Suprapubic skin (tissue), 4 donors: ENCODE results near the gene AUTS2. TPM values are rescaled to one million over a fixed set of nuclear protein-coding genes. Genes with fewer than 3 reads are reported as not detected.

ENCODE experiments used
- DNase-seq, 2 donors: peaks; one replicate each; pipeline ENCODE4 v3.0.0-alpha.2; 2019; ENCODE audit warnings: low spot score in 2 of 2
- H3K27ac ChIP-seq: fragments of 200-600 bp; sonication (generic); one replicate; pipeline ENCODE4 v1.5.1; 2019
- H3K27me3 ChIP-seq: fragments of 200-600 bp; sonication (generic); one replicate; pipeline ENCODE4 v1.5.1; 2019
- H3K36me3 ChIP-seq: fragments of 200-600 bp; sonication (generic); one replicate; pipeline ENCODE4 v1.5.1; 2019
- H3K4me1 ChIP-seq: fragments of 200-600 bp; sonication (generic); one replicate; pipeline ENCODE4 v1.5.1; 2019
- H3K4me3 ChIP-seq: fragments of 200-600 bp; sonication (generic); one replicate; pipeline ENCODE4 v1.5.1; 2019; ENCODE audit warnings: mild to moderate bottlenecking
- H3K9me3 ChIP-seq: fragments of 200-600 bp; sonication (generic); one replicate; pipeline ENCODE4 v1.5.1; 2019
- EP300 ChIP-seq: sonication (generic); formaldehyde crosslinking; IDR thresholded peaks from one replicate; pipeline ENCODE4 v1.6.1; 2017; ENCODE audit warnings: antibody characterized with exemption
- POLR2A ChIP-seq, 2 donors: fragments of 450-650 bp; IDR thresholded peaks; one replicate each; pipeline ENCODE4 v1.6.1; 2017; ENCODE audit warnings: antibody characterized with exemption in 2 of 2, mild to moderate bottlenecking in 2 of 2, moderate library complexity in 2 of 2
- POLR2AphosphoS5 ChIP-seq, 3 donors: sonication (generic); formaldehyde crosslinking; IDR thresholded peaks; one replicate each; pipeline ENCODE4 v1.6.1; 2017; ENCODE audit warnings: antibody characterized with exemption in 3 of 3
- WGBS: methylation state at CpG from one replicate; pipeline ENCODE4 v1.1.5; 2018; 5-methylcytosine and 5-hydroxymethylcytosine counted together
- total RNA-seq, 4 donors: library from RNA; depleted of rRNA; stranded (reverse); fragments of >200 nt; gene quantifications; one replicate each; pipeline ENCODE4 v1.1.0, GENCODE V29; 2016
- TF ChIP-seq, protein P1 (sequence below), 2 donors: fragments of 200-600 bp in 1 of 2; fragments of 450-650 bp in 1 of 2; sonication (generic) in 1 of 2; IDR thresholded peaks; one replicate each; pipeline ENCODE4 v1.5.1; 2016 to 2019; ENCODE audit warnings: antibody characterized with exemption in 2 of 2, mild to moderate bottlenecking in 1 of 2, moderate library complexity in 1 of 2

AUTS2 gene
- total RNA-seq, 4 donors from 2014 or later, result 31.0 to 102 (median 56.4) TPM

- peaks cover 6% of the 10 kb centered on the region for H3K4me1 ChIP-seq
- no peaks in the 10 kb centered on the region for H3K27me3 ChIP-seq
- no peak for DNase-seq
- no peak overlapping the region for H3K27ac ChIP-seq
- WGBS, result 67% methylated on average over 6 of the region's 6 CpGs
- no peaks in the 10 kb centered on the region for H3K9me3 ChIP-seq
- no peaks in the 10 kb centered on the region for H3K36me3 ChIP-seq
- no peak for TF ChIP-seq EP300
- TF ChIP-seq POLR2AphosphoS5 (IDR thresholded peaks at IDR 0.05), result no peak
- TF ChIP-seq, protein P1, sequence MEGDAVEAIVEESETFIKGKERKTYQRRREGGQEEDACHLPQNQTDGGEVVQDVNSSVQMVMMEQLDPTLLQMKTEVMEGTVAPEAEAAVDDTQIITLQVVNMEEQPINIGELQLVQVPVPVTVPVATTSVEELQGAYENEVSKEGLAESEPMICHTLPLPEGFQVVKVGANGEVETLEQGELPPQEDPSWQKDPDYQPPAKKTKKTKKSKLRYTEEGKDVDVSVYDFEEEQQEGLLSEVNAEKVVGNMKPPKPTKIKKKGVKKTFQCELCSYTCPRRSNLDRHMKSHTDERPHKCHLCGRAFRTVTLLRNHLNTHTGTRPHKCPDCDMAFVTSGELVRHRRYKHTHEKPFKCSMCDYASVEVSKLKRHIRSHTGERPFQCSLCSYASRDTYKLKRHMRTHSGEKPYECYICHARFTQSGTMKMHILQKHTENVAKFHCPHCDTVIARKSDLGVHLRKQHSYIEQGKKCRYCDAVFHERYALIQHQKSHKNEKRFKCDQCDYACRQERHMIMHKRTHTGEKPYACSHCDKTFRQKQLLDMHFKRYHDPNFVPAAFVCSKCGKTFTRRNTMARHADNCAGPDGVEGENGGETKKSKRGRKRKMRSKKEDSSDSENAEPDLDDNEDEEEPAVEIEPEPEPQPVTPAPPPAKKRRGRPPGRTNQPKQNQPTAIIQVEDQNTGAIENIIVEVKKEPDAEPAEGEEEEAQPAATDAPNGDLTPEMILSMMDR (IDR thresholded peaks at IDR 0.05), result no peak
- TF ChIP-seq POLR2A (IDR thresholded peaks at IDR 0.05), result no peak
- H3K4me3 ChIP-seq, result no peak overlapping the region
These were observed 291.2 kb downstream of the AUTS2 start for GRCh38 chr7:69889338-69889975.

DNA sequence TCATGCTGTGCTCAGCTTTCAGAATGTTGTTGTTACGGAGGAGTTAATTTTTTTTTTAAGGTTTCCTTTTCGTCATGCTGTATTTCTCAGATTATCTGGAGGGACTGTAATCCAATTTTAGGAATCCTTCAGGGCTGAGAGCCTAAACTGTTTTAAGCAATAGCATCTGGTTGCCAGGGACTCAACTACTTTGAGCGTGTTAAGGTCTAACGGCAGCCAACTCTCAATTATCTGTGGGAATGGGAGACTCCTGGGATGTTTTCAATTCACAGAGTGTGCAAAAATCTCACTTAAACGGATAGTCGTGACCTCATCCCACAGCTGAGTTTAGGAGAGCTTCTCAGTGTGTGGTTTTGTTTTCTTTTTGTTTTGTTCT lies 291.7 kb downstream of the AUTS2 start:
- no peaks in the 10 kb centered on the region for H3K9me3 ChIP-seq
- no peaks in the 10 kb centered on the region for H3K36me3 ChIP-seq
- whole genome bisulfite sequencing, result 71% methylated on average over 6 of the region's 6 CpGs
- no peaks in the 10 kb centered on the region for H3K27me3 ChIP-seq
- peaks cover 6% of the 10 kb centered on the region for H3K4me1 ChIP-seq
- H3K4me3 ChIP-seq, result no peak overlapping the region
- no peak overlapping the region for H3K27ac ChIP-seq
- TF ChIP-seq POLR2AphosphoS5 (IDR thresholded peaks at IDR 0.05) (no peak), EP300 (no peak), POLR2A (IDR thresholded peaks at IDR 0.05) (no peak)
- TF ChIP-seq, protein P1 (IDR thresholded peaks at IDR 0.05), result no peak
- no peak for DNase-seq

DNA sequence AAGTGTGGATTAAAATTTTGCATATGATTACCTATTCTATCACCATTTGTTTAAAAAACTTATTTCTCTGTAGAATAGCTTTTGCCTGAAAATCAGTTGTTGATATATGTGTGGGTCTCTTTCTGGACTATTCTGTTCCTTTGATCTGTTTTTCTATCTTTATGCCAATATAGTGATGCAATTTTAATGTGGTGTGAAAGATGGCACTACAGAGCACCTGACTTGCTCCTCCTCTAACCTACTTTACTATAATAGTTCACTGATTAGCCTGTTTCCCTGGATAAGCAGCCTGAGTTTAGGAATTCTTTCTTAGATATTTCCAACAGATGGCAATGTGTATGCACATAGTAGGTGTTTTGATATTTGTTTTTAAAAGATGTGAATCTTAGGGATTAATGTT lies 294.5 kb downstream of the AUTS2 start:
- Histone ChIP-seq H3K4me1 (no peaks in the 10 kb centered on the region), H3K27ac (no peak overlapping the region), H3K27me3 (no peaks in the 10 kb centered on the region), H3K4me3 (no peak overlapping the region), H3K9me3 (no peaks in the 10 kb centered on the region), H3K36me3 (no peaks in the 10 kb centered on the region)
- no peak for DNase-seq
- TF ChIP-seq EP300 (no peak), POLR2A (IDR thresholded peaks at IDR 0.05) (no peak), POLR2AphosphoS5 (IDR thresholded peaks at IDR 0.05) (no peak)
- TF ChIP-seq, protein P1 (IDR thresholded peaks at IDR 0.05), result no peak

DNA sequence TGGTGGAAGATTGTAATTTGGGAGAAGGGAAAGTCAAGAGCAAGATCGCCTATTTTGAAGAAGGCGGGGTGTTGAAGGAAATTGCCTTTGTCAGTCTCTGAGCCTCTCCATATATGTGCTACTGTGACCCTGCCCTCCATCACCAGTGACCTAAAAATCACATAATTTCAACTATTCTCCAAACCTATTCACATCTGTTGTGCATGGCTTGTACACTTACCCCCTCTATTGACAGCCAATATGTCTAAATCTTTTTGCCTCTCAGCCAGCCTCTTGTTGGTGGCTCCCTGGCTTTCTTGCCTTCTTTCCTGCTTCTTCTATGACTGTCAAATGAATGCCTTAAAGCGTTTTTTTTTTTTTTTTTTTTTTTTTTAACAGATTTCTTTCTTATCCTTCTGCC lies 295.6 kb downstream of the AUTS2 start:
- TF ChIP-seq, protein P1 (IDR thresholded peaks at IDR 0.05), result no peak
- TF ChIP-seq EP300 (no peak), POLR2AphosphoS5 (IDR thresholded peaks at IDR 0.05) (no peak), POLR2A (IDR thresholded peaks at IDR 0.05) (no peak)
- no peaks in the 10 kb centered on the region for H3K36me3 ChIP-seq
- no peak overlapping the region for H3K27ac ChIP-seq
- WGBS, result 57% methylated on average over 3 of the region's 3 CpGs
- H3K27me3 ChIP-seq, result no peaks in the 10 kb centered on the region
- H3K4me1 ChIP-seq, result no peaks in the 10 kb centered on the region
- H3K9me3 ChIP-seq, result no peaks in the 10 kb centered on the region
- H3K4me3 ChIP-seq, result no peak overlapping the region
- no peak for DNase-seq

- Histone ChIP-seq H3K9me3 (no peaks in the 10 kb centered on the region), H3K4me1 (no peaks in the 10 kb centered on the region), H3K4me3 (no peak overlapping the region), H3K27ac (no peak overlapping the region), H3K36me3 (no peaks in the 10 kb centered on the region), H3K27me3 (no peaks in the 10 kb centered on the region)
- 89% methylated on average over 2 of the region's 2 CpGs for WGBS
- no peak for DNase-seq
- TF ChIP-seq, protein P1 (IDR thresholded peaks at IDR 0.05), result no peak
- no peak for TF ChIP-seq POLR2A (IDR thresholded peaks at IDR 0.05)
- no peak for TF ChIP-seq POLR2AphosphoS5 (IDR thresholded peaks at IDR 0.05)
- TF ChIP-seq EP300, result no peak
These were observed 297.2 kb downstream of the AUTS2 start for GRCh38 chr7:69895446-69895845.
